DMS 273 (cell line): ENCODE data around the gene FHL2.

Experiments
- DNase-seq: peaks from one replicate; lab custom pipeline; 2025; ENCODE audit not compliant: unreplicated experiment; lab: John Stamatoyannopoulos, UW

Gene FHL2

DNA sequence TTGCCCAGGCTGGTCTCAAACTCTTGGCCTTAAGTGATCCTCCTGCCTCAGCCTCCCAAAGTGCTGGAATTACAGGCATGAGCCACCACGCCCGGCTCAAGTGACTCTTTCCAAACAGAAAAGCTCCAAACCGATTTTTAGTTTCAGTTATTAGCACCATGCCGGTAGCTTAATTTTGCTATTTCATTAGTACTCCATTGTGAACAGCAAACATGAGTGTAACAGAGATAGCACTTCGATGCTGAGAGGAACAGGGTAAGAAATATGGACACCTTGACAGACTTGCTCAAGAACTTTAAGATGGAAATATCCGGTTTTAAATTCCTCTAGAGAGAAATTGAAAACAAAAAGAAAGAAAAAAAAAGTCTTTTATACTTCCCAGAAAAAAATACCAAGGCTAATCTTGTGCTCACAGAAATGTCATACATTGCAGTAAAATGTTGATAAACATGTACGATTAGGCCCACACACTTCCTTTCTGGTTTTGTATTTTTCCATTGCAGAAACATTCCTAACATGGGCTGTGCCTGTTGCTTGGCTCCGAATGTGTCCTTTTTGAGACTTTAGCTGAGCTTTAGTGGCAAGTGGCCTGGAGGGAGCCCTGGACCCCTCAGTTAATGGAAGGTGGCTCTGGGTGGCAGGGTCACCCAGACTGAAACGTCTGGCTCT is 18.3 kb downstream of the FHL2 start:
- no peak for DNase-seq

DNA sequence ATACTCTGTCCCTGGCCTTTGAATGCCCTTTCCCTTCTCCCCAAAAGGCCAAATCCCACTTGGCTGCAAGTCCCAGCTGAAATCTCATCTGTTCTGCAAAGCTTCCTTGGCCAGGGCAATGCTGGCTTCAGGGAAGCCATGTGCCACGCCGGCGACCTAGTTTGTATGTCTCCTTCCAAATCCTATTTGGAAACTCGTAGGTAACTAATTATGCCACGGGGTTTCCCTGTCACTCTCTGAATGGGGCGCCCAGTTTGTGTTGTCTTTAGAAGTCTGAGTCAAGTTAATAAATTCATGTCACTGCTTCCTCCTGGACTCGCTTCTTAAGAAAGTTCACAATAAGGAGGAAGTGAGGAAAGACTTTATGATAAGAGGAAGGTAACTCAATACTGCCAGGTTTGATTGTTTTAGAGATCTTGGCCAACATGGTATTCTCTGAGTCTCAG is 19.1 kb downstream of the FHL2 start:
- no peak for DNase-seq

DNA sequence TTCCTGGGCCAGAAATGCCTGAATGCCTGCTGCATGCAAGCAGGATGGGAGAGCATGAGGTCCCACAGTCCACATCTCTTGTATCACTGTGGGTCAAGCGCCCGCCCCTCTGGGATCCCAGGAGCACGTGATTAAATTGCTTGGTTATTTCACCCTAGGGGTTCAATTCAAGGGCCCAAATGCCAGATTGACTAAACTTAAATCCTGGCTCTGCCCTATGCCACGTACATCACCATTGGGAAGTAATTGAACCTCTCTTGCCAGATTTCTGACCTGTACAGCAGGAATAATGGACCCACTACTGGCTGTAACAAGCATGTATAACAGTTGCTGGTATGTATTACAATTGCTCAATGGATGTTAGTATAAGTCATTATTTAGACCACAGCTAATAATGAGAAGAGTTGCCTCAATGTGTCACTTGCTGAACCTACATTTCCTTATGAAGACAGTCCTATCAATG is 19.9 kb downstream of the FHL2 start:
- no peak for DNase-seq

DNA sequence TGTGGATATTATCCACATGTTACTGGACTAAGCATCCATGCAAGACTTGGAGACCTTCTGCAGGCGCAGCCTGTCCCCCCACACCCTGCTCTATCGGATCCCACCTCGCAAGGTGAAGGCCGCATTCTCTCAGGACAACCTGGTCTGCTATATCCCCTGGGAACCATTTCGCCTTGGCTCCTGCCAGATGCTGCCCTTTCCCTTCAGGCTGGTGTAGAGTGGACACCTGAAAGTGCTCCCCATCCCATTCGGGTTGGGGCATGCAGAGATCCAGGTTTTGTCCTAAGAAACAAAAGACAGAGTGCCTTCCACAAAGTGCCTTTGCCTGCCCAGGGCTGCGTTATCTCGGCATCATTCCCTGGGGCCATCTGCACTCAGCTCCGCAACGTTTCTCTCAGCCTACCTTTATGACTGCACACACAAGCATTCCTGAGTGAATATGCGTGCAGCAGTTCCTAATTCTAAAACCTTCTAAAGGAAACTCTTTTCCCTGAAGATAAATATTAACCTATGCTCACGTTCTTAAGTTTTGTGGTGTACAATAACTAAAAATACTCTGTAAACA is 20.5 kb downstream of the FHL2 start:
- DNase-seq: no peak

DNA sequence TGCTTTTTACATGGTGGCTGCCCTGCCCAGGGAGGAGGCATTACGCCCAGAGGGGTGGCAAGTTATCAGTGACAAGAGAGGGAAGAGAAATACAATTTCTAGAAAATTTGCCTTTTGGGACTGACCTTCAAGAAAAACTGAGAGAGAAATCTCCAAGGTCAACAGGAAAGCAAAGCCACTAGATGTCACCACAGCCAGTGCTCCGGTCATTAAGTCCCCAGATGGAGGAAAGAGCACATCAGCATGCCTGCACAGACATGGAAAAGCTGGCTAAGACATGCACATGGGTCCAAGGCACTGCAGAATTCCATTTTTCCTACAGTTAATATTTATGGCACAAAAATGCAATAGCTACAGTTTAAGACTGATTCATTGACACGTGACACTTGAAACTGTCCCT is 21.0 kb downstream of the FHL2 start:
- DNase-seq: no peak

DNA sequence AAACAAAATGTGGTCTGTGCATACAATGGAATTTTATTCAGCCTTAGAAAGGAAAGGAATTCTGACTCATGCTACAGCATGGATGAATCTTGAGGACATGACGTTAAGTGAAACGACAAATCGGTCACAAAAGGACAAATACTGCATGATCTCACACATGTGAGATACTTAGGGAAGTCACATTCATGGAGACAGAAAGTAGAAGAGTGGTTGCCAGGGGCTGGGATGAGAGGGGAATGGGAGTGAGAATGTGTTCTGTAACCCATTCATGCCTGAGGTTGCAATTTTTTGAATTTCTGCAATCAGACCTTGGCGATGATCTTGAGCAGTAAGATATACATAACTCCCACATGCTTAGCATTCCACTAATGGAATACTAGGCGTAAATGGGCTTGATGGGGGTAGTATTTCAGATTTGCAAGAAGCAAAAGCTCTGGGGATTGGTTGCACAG is 22.0 kb downstream of the FHL2 start:
- DNase-seq: no peak

DNA sequence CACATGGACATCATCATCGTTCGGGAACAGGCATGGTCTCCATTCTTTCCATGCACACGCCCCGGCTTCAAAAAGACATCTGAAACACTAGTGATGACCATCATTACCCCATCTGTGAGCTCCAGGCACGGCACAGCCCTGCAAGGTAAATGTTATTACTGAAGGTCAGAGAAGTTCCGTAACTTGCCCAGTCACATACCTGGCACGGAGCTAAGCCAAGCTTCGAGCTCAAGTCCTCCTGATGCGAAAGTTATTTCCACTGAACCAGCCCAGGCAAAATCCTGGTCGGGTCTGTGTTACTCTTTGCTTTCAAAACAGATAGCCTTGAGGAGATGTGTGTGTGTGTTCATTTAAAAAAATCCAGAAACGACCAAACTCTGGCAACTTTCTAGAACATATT is 22.8 kb downstream of the FHL2 start:
- DNase-seq: no peak

DNA sequence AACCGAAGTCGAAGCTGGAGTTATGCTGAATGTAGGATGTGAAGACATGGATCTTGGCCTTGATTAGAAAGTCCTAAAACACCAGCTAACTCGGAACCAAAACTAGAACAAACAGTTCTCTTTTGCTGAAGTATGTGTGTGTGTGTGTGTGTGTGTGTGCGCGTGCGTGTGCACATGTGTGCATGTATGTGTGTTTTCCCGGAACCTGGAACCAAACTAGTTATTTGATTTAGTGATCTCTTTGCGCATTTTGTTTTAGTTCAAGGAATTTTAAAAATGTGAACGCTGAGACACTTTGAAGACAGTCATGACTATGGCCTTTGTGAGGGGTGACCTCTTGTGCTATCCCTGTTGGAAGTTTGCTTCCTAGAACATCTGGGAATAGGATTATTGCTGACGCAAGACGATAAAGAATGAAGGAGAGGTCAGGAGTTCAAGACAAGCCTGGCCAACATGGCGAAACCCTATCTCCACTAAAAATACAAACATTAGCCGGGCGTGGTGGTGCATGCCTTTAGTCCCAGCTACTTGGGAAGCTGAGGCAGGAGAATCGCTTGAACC is 23.8 kb downstream of the FHL2 start:
- no peak for DNase-seq

DNA sequence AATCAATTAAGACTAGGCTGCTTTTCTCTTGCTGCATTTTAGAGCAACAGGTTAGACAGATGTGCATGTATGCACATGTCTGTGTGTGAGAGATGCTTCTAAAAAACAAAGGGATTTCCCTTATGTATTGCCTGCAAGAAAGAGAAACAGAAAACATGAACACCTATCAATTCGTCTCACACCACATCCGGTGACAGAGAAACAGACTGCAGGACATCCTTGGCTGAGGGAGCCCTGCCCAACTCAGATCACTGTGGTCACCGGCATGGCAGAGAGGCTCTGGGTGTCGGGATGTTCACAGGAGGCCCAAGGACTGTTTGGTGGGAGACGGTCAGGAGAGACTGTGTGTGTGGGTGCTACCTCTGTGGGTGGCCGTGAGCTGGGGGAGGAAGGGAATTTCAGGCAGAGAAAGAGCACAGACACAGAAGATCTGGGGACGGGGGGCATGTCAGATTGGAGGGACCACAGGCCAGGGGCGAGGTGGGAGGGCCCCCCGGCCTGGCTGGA is 24.9 kb downstream of the FHL2 start:
- no peak for DNase-seq

DNA sequence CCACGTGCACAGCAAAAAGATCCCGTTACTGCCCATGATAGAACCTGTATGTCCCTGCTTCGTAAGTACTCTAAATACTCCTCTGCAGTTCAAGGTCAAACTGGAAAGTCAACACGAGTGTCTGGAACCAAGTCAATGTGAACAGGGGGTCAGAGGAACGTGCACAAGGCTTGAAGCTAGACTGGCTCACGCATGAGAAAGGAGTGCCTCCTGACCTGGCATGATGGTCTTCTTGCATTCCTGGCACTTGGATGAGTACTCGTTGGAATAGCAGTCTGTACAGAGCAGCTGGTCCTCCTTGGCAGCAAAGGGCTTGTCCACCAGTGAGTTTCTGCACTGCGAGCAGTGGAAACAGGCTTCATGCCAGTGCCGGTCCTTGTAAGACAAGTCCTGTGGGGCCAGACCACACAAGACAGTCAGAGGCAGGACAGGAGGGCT is 25.5 kb downstream of the FHL2 start:
- no peak for DNase-seq

DNA sequence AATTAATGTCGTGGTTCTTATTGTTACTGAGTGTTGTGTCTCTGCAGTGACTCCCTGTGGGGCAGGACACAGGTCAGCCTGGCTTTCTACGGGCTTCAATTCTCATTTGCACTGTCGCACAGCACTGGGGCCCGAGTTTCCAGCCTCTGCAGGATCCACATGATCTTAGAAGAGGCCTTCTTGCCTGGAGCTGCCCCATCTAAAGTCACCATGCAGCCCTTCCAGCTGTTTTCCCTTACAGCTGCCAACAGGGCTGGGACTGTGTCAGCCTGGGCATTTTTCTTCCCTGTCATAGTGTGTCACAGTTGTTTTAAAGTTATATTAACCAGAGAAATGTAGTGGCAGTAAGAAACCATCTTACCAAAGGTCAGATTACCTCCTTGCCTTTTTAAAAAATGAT is 27.0 kb downstream of the FHL2 start:
- no peak for DNase-seq

DNA sequence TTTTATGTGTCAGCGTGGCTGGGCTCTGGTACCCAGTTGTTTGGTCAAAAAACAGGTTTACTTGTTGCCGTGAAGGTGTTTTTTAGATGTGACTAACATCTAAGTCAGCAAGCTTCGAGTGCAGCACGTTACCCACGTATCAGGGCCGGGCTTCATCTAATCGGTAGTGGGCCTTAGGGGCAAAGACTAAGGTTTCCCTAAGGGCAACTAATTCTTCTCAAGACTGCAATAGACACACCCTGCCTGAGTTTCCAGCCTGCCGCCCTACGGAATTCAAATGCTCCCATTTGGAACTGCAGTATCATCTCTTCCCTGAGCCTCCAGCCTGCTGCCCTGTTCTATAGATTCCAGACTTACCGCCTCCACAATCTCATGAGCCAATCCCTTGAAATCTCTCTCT is 27.7 kb downstream of the FHL2 start:
- no peak for DNase-seq

DNA sequence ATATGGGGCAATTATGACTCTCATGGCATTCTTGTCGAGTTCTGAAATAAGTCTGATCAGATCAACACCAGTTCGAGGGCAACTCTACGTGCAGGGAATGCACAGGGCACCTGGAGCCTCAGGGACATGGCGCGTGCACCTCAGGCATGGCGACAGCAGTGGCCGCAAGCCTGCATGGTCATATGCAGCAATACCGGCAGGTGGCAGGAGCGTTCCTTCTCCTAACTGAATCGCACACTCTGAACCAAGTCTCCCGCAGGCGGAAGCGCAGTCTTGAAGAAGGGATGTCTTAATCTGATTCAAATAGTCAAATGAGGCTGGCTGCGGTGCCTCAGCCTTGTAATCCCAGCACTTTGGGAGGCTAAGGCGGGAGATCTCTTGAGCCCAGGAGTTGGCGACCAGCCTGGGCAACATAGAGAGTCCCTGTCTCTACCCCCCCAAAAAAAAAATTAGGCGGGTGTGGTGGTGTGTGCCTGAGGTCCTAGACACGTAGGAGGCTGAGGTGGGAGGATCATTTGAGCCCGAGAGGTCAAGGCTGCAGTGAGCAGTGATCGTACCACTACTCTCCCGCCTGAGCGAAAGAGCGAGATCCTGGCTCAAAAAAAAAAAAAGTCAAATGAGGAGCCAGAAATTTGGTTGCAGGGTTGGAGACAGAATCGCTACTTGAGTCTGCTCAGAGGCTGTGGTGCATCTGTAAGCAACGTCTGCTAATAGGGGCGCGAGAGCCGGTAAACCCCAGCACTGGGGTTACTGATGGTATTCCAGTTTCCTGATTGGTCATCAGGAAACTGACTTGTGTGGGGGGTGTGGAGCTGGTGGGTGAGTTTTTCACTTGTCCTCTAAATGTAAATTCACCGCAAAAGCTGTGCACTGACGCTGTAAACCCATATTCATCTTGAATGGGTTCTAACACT is 28.8 kb downstream of the FHL2 start:
- peak; percentile 89 for DNase-seq

DNA sequence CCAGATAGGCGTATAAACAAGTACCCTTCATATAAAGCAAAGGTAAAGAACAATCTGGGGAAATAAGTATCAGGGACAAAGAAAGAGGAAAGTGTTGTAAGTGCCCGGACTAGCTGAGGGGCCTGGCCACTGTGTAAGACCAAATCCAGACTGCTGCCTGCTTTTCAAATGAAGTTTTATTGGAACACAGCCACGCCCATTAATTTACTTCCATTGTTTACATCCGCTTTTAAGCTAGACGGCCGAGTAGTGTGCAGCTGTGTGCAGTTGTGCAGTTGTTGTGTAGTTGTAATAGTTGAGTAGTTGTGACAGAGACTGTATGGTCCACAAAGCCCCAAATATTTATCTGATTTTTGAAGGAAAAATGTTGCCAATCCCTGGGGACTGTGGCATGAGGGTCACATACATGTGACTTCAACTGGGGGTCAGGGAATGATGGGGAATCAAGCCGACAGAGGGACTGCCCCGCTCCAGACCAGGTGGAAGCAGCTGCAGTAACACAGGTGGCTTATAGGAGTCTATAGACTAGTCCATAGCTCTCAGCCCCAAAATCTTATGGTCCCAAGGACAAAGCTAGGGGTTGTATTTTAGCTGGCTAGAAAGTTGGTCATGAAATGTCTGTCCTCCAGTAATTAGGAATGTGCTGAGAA is 30.0 kb downstream of the FHL2 start:
- DNase-seq: no peak

DNA sequence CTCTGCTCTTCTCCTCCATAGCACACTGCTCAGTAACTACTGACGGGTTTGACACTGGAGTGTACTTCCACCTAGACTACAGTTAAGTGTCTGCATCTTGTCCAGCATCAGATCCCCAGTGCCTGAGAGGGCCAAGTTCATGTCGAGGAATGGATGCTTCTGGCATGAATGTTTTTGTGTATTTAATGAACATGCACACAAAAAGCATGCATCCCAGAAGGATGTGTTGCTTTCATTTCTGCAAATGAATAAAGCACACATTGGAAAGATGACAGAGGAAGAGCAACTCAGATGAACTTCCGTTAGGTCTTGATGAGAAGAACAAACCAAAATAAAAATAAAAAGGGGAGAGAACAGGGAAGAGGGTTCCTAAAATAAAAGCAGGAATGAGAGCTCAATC is 33.6 kb downstream of the FHL2 start:
- DNase-seq: no peak

DNA sequence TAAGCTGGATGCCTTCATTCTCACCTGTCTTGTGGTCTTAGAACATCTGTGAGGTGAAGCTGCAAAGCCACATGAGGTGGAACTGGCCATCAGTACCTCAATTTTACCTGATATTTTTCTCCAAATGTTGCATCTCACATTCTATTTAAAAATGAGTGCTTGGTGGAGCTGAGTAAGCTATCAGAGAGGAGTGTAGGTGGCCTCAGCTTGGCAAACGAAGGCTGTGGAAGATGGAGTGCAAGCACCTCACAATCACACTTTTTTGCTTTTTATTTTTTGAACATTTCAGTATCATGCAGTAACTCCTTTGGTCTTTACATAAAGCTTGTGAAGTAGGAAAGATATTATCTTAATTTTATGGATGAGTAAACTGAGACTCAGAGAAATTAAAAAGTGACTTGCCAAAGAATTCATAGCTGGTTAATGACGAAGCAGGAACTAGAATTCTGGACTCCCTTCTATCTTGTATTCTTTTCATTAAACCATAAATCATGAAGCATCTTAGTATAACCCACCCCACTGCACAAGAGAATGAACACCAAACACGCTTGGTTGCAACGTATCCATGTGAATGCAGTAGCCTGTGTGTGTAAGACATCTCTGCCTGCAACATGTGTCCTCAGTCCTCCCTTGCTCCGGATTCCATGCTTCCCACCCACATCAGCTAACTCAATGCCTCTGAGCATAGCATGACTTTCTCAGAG is 34.3 kb downstream of the FHL2 start:
- DNase-seq: no peak

DNA sequence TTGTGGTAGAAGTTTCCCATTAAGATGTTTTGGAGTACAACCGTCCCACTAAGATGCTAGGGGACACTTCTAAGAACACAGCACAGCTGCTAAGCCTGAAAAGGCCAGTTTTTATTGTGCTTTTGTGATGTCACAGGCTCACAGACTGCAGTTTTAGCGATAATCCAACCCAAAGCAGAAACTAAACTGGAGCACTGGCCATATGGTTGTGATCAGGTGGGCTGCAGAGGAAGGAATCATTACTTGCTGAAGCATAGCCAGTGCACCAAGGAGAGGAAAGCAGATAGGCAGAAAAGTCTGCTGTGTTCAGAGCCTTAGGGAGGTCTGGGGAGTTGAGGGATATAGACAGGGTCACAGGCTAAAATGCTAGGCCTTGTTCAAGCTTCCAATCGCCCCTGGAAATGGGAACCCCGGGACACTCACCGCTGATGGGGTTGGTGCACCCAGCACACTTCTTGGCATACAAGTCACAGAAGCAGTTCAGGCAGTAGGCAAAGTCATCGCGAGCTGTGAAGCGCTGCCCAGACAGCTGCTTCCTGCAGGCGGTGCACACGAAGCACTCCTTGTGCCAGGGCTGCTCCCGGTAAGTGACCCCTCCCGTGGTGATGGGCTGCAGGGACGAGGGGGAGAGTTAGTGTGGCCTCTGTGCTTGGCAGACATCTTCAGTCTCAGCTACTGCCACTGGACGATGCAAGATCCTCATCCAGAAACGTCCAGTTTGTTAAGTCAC is 35.8 kb downstream of the FHL2 start:
- DNase-seq: no peak

DNA sequence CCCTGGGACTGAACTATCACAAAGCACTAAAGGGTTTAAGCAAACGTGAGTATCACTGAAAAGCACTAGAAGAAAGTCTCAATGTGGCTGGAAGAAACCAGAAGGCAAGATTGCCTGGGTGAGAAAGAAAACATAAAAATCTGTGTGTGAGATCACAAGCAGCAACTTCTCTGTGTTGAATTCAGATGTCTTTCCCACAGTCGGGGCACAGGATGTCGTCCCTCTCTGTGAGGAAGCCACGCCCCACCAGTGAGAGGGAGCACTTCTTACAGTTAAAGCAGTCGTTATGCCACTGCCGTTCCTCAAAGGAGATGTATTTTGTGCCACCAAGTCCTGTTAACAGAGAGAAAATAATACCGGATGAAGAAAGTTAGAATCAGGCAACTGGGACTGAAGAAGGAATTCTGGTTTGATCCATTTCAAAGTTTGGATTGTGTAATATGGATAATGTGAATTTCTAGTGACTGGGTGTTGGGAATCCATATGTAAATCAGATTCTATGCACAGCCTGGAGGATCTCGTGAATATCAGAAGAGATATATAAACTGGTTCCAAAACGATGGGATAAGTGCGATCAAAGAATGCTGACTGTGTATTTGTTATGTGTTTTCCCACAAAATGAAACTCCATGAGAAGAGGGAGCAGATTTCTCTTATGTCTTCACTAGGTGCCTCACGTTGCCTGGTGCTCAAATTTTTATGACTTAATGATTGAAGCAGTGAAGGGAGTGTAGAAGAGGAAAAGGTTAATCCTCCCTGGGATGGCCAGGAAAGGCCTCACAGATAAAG is 37.6 kb downstream of the FHL2 start:
- no peak for DNase-seq

DNA sequence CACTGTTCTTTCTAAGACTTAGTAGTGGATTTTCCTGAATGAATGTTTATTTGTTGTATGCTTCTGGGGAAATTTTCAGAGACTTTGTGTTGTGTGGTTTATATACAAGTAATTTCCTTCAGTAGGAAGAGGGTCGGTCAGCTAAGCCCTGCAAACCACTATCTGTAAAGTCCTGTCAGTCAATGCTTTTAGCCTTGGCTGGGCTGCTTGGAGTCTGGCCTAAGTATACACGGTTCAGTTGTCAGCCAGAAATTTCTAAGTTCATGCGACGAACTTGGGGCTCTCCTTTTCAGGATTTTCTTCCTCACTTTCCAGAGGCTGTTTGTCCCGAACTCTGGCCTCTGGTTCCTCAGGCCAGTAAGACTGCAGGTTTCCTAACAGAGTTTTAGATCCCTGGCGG is 40.3 kb downstream of the FHL2 start:
- DNase-seq: no peak
